Natural killer cell treated with Interleukin-12 subunit alpha and Interleukin-12 subunit beta and Interleukin-15 and Interleukin-18, amount 100 ng/mL, for 72 hours (primary cell): ENCODE measurements around the gene ZNF777. TPM values are rescaled to one million over a fixed set of nuclear protein-coding genes. Genes with fewer than 3 reads are reported as not detected.

Experiments
- ATAC-seq, 2 donors: fragments of 150-1000 bp; cut with Tn5 transposase in 1 of 2; sonication (Bioruptor Pico), chemical (Tn5 transposase) in 1 of 2; 2 replicates each; pipeline ENCODE4 v1.10.0; 2021
- DNase-seq: peaks from one replicate; pipeline ENCODE4 v3.0.0; 2022; ENCODE audit warnings: low spot score
- H3K27ac Mint-ChIP-seq, 2 donors: 1 replicate in 1 of 2; 2 replicates in 1 of 2; pipeline ENCODE4 v1.8.0; 2022; ENCODE audit warnings: mixed read lengths in 2 of 2, mild to moderate bottlenecking in 1 of 2, moderate library complexity in 1 of 2
- H3K27me3 Mint-ChIP-seq, 2 donors: 1 replicate in 1 of 2; 2 replicates in 1 of 2; pipeline ENCODE4 v1.8.0; 2022; ENCODE audit warnings: mixed read lengths in 2 of 2
- H3K36me3 Mint-ChIP-seq: one replicate; pipeline ENCODE4 v1.8.0; 2022; ENCODE audit warnings: mixed read lengths
- H3K4me1 Mint-ChIP-seq, 2 donors: 1 replicate in 1 of 2; 2 replicates in 1 of 2; pipeline ENCODE4 v1.8.0; 2022; ENCODE audit warnings: low read depth in 2 of 2, mixed read lengths in 2 of 2, mild to moderate bottlenecking in 1 of 2
- H3K4me3 Mint-ChIP-seq: one replicate; pipeline ENCODE4 v1.8.0; 2022; ENCODE audit warnings: mixed read lengths
- H3K9me3 Mint-ChIP-seq: 2 replicates; pipeline ENCODE4 v1.8.0; 2022; ENCODE audit warnings: mixed read lengths
- total RNA-seq, 2 donors: library from RNA; stranded (reverse); gene quantifications; one replicate each; pipeline ENCODE4 v1.2.3, GENCODE V29; 2022

ZNF777 gene
- total RNA-seq: 10 to 100 TPM; 12.8 to 15.6 TPM

GRCh38 chr7:149460493-149461277, at the start of gene ZNF777:
Gene ZNF777 (minus strand): TSS chr7:149461062. CDS start chr7:149456022, 5,040 bp downstream.
- Mint-ChIP-seq H3K9me3 (no peaks in the 10 kb centered on the region), H3K36me3 (no peaks in the 10 kb centered on the region), H3K27ac (peak within 1 kb of the TSS; percentile 40 to 53), H3K27me3 (peaks cover 12 to 14% of the 10 kb centered on the region in 2 donors), H3K4me3 (peak within 1 kb of the TSS; percentile 80), H3K4me1 (peaks cover 12 to 15% of the 10 kb centered on the region in 2 donors)
- ATAC-seq: peak; percentile 96 to 97
- peak; percentile 84 for DNase-seq

- peaks cover 19% of the 10 kb centered on the region for H3K9me3 Mint-ChIP-seq
- no peaks in the 10 kb centered on the region for H3K4me1 Mint-ChIP-seq
- DNase-seq (no peak), ATAC-seq (no peak)
- no peak overlapping the region for H3K27ac Mint-ChIP-seq
- peaks cover 9 to 14% of the 10 kb centered on the region in 2 donors for H3K27me3 Mint-ChIP-seq
- no peak overlapping the region for H3K4me3 Mint-ChIP-seq
- peaks cover 45% of the 10 kb centered on the region for H3K36me3 Mint-ChIP-seq
Measured at GRCh38 chr7:149510248-149510647, 49.4 kb upstream of the ZNF777 start.

- H3K36me3 Mint-ChIP-seq: peaks cover 46% of the 10 kb centered on the region
- no peaks in the 10 kb centered on the region for H3K4me1 Mint-ChIP-seq
- H3K27ac Mint-ChIP-seq: no peak overlapping the region
- no peak for DNase-seq
- peaks cover 7 to 9% of the 10 kb centered on the region in 2 donors for H3K27me3 Mint-ChIP-seq
- no peak overlapping the region for H3K4me3 Mint-ChIP-seq
- H3K9me3 Mint-ChIP-seq: peaks cover 16% of the 10 kb centered on the region
- ATAC-seq: no peak
Measured at GRCh38 chr7:149509774-149510173, 48.9 kb upstream of the ZNF777 start.

- H3K36me3 Mint-ChIP-seq: peaks cover 24% of the 10 kb centered on the region
- H3K9me3 Mint-ChIP-seq: peaks cover 6% of the 10 kb centered on the region
- no peak overlapping the region for H3K4me3 Mint-ChIP-seq
- ATAC-seq: no peak
- no peak for DNase-seq
- no peak overlapping the region for H3K27ac Mint-ChIP-seq
- H3K4me1 Mint-ChIP-seq: peaks cover 0 to 1% of the 10 kb centered on the region in 2 donors
- H3K27me3 Mint-ChIP-seq: peaks cover 7 to 12% of the 10 kb centered on the region in 2 donors
Measured at GRCh38 chr7:149505551-149505950, 44.7 kb upstream of the ZNF777 start.

- ATAC-seq (no peak), DNase-seq (no peak)
- H3K9me3 Mint-ChIP-seq: no peaks in the 10 kb centered on the region
- no peak overlapping the region for H3K4me3 Mint-ChIP-seq
- no peak overlapping the region for H3K27ac Mint-ChIP-seq
- peaks cover 11 to 16% of the 10 kb centered on the region in 2 donors for H3K4me1 Mint-ChIP-seq
- H3K36me3 Mint-ChIP-seq: peaks cover 11% of the 10 kb centered on the region
- H3K27me3 Mint-ChIP-seq: peaks cover 7 to 12% of the 10 kb centered on the region in 2 donors
Measured at GRCh38 chr7:149501651-149502050, 40.8 kb upstream of the ZNF777 start.

- peaks cover 15 to 20% of the 10 kb centered on the region in 2 donors for H3K4me1 Mint-ChIP-seq
- no peak overlapping the region for H3K4me3 Mint-ChIP-seq
- peaks cover 7 to 9% of the 10 kb centered on the region in 2 donors for H3K27me3 Mint-ChIP-seq
- DNase-seq (no peak), ATAC-seq (no peak)
- H3K9me3 Mint-ChIP-seq: no peaks in the 10 kb centered on the region
- H3K27ac Mint-ChIP-seq: peak overlapping the region in 1 of 2 donors; percentile 11
- peaks cover 11% of the 10 kb centered on the region for H3K36me3 Mint-ChIP-seq
Measured at GRCh38 chr7:149500910-149501309, 40.0 kb upstream of the ZNF777 start.

- ATAC-seq (no peak), DNase-seq (no peak)
- Mint-ChIP-seq H3K27me3 (peaks cover 7 to 9% of the 10 kb centered on the region in 2 donors), H3K27ac (peak overlapping the region in 1 of 2 donors; percentile 11), H3K4me3 (no peak overlapping the region), H3K36me3 (peaks cover 5% of the 10 kb centered on the region), H3K4me1 (peaks cover 22 to 27% of the 10 kb centered on the region in 2 donors), H3K9me3 (no peaks in the 10 kb centered on the region)
Measured at GRCh38 chr7:149500201-149500600, 39.3 kb upstream of the ZNF777 start.

GRCh38 chr7:149498811-149499210, 37.9 kb upstream of the ZNF777 start:
- Mint-ChIP-seq H3K36me3 (no peaks in the 10 kb centered on the region), H3K4me3 (no peak overlapping the region), H3K27ac (peak overlapping the region in 1 of 2 donors; percentile 39), H3K9me3 (no peaks in the 10 kb centered on the region), H3K27me3 (peaks cover 5 to 7% of the 10 kb centered on the region in 2 donors), H3K4me1 (peaks cover 31 to 34% of the 10 kb centered on the region in 2 donors)
- no peak for DNase-seq
- ATAC-seq: no peak

GRCh38 chr7:149497467-149498261, 36.8 kb upstream of the ZNF777 start, which contains the start of gene ZNF746:
Gene ZNF746 (minus strand): TSS chr7:149497809. CDS start chr7:149497536, 273 bp downstream.
- H3K9me3 Mint-ChIP-seq: no peaks in the 10 kb centered on the region
- no peaks in the 10 kb centered on the region for H3K36me3 Mint-ChIP-seq
- peak; percentile 96 to 98 for ATAC-seq
- peak within 1 kb of the TSS; percentile 98 for H3K4me3 Mint-ChIP-seq
- peak; percentile 90 for DNase-seq
- H3K27me3 Mint-ChIP-seq: no peaks in the 10 kb centered on the region
- H3K27ac Mint-ChIP-seq: peak within 1 kb of the TSS; percentile 90 to 92
- peaks cover 31 to 34% of the 10 kb centered on the region in 2 donors for H3K4me1 Mint-ChIP-seq

GRCh38 chr7:149496642-149497391, 36.0 kb upstream of the ZNF777 start:
- ATAC-seq (peak; percentile 59 to 60), DNase-seq (peak; percentile 74)
- Mint-ChIP-seq H3K9me3 (no peaks in the 10 kb centered on the region), H3K4me3 (peak overlapping the region; percentile 98), H3K36me3 (peaks cover 5% of the 10 kb centered on the region), H3K27ac (peak overlapping the region; percentile 90 to 92), H3K27me3 (no peaks in the 10 kb centered on the region), H3K4me1 (peaks cover 31 to 34% of the 10 kb centered on the region in 2 donors)

- Mint-ChIP-seq H3K9me3 (no peaks in the 10 kb centered on the region), H3K27me3 (no peaks in the 10 kb centered on the region), H3K4me1 (peaks cover 31 to 34% of the 10 kb centered on the region in 2 donors), H3K4me3 (peak overlapping the region; percentile 98), H3K27ac (peak overlapping the region; percentile 90 to 92), H3K36me3 (peaks cover 5% of the 10 kb centered on the region)
- ATAC-seq: no peak
- no peak for DNase-seq
Measured at GRCh38 chr7:149495785-149496641, 35.2 kb upstream of the ZNF777 start.

- ATAC-seq (no peak), DNase-seq (no peak)
- Mint-ChIP-seq H3K36me3 (peaks cover 12% of the 10 kb centered on the region), H3K27ac (peak overlapping the region; percentile 55 to 66), H3K4me1 (peaks cover 27 to 29% of the 10 kb centered on the region in 2 donors), H3K27me3 (no peaks in the 10 kb centered on the region), H3K9me3 (no peaks in the 10 kb centered on the region), H3K4me3 (peak overlapping the region; percentile 98)
Measured at GRCh38 chr7:149494738-149495368, 34.0 kb upstream of the ZNF777 start.
